ENCODE data around the gene PLLP.

Gene PLLP

DNA sequence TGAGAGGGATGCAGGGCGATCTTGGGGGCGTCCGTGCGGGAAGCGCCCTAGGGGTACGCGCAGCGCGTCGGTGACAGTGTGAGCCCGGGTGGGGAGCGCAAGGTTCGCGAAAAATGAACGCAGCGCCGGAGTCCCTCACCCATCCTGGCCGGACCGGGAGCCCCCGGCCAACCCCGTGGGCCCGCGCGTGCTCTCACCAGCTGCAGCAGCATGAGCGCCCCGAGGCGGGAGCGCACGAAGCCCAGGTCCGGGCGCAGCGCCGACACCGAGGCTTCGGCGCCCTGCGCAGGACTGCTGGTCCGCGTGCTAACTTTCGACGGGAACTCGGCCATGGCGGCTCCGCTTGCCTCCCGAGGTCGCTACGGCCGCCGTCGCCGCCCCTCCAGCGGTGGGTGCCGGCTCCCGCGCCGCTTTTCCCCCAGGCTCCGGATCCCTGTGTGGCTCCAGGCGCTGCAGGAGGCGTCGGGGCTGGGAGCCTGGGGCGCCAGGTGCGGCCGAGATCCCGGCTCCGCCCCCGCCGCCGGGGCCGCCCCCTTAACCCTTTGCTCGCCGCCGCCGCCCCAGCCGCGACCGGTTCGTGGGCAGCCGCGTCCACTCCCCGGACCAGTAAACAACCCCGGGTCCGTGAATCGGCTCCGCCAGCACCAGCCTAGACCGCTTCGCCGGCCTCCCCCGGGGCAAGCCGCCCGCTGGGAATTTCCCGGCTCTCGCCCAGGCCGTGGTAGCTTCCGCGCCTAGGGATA, at the start of gene PLLP:
PLLP (minus strand) TSS at position 464 of the 743 bp plus-strand sequence; CDS start at position 332, 132 bp downstream.
- DNase-seq (ENCODE audit: low read depth): peak; percentile 42

GRCh38 chr16:57333402-57333801, 48.9 kb upstream of the PLLP start:
- no peak for DNase-seq (ENCODE audit: low read depth)

GRCh38 chr16:57331355-57331754, 46.9 kb upstream of the PLLP start:
- no peak for DNase-seq (ENCODE audit: low read depth)

DNA sequence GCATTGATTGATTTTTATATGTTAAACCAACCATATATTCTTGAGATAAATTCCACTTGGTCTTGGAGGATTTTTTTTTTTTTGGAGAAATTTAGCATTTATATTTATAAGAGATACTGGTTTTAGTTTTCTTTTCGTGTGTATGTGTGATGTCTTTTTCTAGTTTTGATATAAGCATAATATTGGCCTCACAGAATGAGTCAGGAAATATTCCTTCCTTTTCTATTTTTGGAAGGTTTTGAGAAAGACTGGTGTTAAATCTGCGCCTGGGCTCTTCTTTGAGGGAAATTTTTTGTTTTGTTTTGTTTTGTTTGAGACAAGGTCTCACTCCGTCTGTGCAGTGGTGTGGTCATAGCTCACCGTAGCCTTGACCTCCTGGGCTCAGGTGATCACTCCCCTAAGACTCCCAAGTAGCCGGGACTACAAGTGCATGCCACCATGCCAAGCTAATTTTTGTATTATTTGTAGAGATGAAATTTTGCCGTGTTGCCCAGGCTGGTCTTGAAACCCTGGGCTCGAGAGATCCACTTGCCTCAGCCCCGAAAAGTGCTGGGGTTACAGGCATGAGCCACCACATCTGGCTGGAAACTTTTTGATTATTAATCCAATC, 45.4 kb upstream of the PLLP start:
- DNase-seq (ENCODE audit: low read depth): no peak

DNA sequence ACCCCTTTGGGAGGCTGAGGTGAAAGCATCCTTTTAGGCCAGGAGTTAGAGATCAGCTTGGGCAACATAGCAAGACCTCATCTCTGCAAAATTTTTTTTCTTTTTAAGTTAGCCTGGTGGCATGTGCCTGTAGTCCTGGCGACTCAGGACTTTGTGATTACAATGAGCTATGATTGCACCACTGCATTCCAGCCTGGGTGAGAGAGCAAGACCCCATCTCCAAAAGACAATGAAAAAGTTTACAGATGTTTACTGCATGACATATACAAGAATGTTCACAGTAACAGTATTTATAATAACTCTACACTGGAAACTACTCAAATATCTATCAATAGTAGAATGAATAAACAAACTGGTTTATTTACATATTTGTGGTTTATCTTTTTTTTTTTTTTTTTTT, 41.0 kb upstream of the PLLP start:
- no peak for DNase-seq (ENCODE audit: low read depth)

DNA sequence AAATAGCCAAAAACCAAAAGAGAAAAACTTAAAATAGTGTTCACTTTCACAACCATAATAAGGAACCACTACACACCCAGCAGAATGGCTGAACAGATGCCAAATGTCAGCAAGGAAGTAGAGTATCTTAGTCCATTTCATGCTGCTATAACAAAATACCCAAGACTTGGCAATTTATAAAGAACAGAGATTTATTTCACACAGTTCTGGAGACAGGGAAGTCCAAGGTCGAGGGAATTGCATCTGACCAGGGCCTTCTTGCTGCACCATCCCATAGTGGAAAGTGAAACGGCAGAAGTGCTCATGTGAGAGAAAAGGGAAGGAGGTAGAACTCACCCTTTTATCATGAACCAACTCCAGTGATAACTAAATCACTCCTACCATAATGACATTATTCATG, 40.3 kb upstream of the PLLP start:
- no peak for DNase-seq (ENCODE audit: low read depth)

- DNase-seq (ENCODE audit: low read depth): no peak
These were observed 35.2 kb upstream of the PLLP start for GRCh38 chr16:57319646-57320045.

- peak; percentile 11 for DNase-seq (ENCODE audit: low read depth)
These were observed 33.9 kb upstream of the PLLP start for GRCh38 chr16:57318240-57318970.

DNA sequence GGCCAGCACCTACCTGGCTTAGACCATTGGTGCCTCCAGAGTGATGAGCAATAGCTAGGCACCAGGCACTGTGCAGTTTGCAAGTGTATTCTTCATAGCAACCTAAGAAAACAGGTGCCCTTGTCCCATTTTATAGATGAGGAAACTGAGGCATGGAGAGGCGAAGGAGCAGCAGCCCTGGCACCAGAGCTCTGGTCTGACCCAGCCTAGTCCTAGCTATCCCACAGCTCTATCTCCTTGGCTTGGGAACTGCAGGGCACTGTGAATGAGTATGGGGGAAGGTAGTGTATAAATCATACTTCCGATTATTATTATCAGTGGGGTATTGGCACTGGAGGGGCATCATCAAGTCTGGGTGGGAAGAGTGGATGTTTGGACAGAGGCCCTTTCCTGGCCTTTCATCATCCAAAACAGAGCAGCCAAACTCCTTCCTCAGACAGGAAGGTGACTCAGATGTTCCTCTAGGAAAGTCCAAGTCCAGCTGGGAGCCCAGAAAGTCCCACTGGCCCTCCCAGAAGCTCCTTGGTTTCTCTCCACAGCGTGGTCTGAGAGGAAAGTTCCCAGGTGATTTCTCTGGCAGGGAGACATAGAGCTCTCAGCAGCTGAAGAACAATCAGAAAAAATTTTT, 32.0 kb upstream of the PLLP start:
- DNase-seq (ENCODE audit: low read depth): peak; percentile 63

GRCh38 chr16:57315416-57315815, 30.9 kb upstream of the PLLP start:
- no peak for DNase-seq (ENCODE audit: low read depth)

DNA sequence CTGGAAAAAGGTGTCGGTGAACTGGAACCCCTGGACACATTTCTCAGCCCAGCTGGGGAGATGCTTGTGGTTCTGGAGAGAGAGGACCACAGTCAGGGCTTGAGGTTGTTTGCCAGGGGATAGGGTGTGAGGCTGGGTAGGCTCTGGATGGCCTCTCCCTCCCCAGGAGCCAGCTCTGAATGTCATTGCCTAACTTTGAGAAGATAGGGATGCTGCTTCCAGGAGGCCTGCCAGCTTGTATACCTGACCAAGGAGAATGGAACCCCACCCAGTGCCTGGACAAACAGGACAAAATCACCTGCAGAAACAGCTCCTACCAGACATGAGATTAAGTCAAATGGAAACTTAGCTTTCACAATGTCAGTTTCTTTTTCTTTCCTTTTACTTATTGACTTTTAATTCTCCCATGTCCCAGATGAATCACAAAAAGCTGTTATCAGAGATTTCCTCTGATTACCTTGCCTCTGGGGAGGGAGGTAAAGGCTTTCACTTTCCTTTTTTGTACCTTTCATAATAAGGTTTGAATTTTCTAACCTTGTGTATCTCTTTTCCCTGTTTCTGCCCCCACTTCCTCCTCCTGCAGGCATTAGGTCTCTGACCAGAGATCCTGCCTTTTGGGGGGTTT, 29.8 kb upstream of the PLLP start:
- no peak for DNase-seq (ENCODE audit: low read depth)

DNA sequence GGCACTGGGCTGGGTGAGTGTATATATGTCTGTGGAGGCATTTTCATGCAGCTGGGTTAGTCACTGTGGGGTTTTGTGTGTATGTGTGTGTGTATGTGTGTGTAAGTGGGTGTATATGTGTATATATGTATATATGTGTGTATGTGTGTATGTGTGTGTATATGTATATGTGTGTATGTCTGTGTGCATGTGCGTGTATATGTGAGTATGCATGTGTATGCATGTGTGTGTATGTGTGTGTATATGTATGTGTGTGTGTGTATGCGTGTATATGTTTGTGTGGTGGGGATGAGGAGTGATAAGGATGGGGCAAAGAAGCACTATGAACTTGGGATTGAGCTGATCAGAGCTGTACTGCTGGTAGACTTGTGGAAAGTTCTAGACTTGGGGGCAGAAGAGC, 29.0 kb upstream of the PLLP start:
- DNase-seq (ENCODE audit: low read depth): no peak

DNA sequence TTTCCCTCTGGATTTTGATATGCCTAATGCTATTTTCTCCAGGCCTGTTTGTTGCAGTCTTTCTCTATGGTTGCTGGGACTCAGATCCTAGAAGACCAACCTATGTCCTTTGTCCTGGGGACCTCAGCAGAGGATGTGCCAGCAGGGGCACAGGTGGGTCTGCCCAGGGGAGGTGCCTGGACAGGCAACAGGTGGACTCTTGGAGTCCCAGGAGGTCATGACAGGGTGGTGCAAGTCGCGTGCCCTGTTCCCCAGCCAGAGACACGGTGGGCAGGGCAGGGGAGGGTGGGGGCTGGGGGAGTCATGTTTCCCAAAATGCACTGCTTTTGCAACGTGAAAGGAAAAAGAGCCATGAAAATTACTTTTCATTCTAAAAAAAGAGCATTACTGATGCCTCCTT, 26.3 kb upstream of the PLLP start:
- no peak for DNase-seq (ENCODE audit: low read depth)

DNA sequence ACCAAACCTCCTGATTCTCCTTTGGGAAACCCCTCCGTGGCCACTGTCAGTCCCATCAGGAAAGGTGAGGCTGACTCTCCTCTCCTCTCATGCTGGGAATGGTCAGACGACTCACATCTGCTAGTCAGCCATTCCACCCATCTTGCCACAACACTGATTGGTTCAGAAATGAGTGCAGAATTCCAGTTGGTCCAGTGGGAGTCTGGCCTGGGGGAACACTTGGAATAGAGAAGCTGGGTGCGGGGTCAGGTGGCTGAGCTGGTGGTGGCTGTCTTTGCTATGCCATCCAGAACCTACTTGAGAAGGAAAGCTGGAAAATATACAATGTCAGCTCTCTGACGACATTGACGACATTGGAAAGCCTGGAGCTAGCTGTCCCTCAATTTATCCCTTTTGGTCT, 23.6 kb upstream of the PLLP start:
- no peak for DNase-seq (ENCODE audit: low read depth)

DNA sequence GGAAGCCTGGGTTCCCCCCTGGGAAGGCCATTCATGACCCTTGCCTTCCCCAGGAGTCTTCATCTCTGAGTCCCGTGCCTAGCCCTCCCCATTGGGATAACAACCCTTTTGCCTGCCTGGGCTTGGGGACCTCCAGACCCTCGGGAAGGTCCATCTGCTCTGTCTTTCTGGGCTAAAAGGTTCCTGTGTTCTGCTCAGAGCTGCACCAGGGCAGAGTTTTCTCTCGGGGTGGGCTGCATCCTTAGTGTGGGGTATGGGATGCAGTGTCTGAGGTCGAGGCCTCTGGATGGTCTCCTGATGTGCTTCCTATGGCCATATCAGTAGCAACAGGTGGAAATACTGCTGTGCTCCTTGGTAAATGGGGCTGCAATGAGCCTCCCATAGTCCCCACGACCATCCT, 22.9 kb upstream of the PLLP start:
- DNase-seq (ENCODE audit: low read depth): no peak

DNA sequence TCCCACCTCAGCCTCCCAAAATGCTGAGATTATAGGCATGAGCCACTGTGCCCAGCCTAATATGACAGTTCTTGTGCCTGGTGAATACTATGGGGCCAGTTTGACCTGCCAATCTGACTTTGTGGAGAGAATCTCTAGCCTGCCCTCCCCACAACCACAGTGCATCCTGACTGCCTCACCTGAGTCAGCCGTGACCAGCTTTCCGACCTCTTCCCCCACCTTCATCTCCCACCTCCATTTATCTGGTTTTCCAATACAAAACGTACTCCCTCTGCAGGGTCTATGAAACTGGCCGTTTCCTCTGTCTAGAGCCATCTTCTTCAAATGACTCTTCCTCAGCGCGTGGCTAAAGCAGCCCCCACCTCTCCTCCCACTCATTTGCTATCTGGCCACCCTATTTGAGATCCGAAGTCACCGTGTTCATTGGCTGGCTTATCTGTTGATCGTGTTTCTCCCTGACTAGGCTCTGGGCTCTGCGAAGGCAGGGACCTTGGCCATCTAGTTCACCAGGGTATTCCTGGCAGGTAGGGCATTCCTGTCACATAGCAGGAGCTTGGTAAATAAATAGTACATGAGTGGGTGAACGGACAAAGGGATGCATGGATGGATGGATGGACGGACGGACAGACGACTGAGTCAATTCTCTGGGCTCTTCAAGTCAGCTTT, 22.3 kb upstream of the PLLP start:
- DNase-seq (ENCODE audit: low read depth): no peak

DNA sequence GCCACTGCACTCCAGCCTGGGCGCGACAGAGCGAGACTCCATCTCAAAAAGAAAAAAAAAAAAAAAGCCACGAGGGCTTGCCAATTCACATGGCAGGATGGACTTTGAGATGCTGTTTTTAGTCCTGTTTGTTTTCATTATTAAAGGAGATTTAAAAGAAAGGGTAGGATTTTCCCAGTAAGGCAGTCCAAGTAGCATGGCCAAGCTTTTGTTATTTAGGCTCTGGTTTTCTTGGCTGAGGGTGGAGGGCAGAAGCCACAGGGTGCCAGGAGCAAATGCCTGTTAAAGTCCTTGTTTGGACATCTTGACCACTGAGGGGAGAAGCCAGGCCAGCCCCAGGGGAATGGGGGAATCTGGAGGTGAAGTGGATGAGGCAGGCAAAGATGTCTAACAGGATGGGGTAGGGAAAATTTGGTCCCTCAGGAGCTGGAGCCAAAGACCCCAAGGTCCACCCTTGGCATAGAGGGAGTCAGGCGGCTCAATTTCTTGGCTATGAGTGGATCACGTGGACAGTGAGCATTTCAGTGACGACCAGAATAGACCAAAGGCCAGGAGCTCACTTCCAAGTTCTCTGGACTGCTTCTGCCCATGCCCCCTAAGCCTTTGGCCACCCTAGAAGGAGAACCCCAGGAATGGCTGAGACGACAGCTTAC, 20.8 kb upstream of the PLLP start:
- DNase-seq (ENCODE audit: low read depth): no peak

GRCh38 chr16:57304169-57305061, 19.9 kb upstream of the PLLP start:
- peak; percentile 77 for DNase-seq (ENCODE audit: low read depth)

DNA sequence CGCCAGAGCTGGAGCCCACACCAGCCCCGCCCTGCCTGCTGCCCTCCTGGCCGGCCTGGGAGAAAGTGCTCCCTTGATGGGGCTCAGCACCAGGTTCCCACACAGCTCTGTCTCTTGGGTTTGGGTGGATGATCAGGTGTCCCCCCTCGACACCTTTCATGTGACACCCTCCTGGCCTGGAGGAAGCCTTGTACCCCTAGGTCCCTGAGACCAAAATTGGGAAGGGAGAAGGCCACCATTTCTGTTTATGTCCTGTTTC, 19.4 kb upstream of the PLLP start:
- no peak for DNase-seq (ENCODE audit: low read depth)
